HG02588 (cell line): ENCODE results near the gene SPTY2D1.

Experiments
- ATAC-seq: cut with Tn5 transposase; IDR thresholded peaks from one replicate; pipeline ENCODE4 v1.9.1; 2021; ENCODE audit warnings: mild to moderate bottlenecking, moderate library complexity; ENCODE audit not compliant: unreplicated experiment

Gene SPTY2D1

GRCh38 chr11:18566406-18566805 is 67.7 kb downstream of the SPTY2D1 start:
- no peak for ATAC-seq

GRCh38 chr11:18564149-18564548 is 70.0 kb downstream of the SPTY2D1 start:
- ATAC-seq, result no peak

GRCh38 chr11:18563090-18563730 is 70.9 kb downstream of the SPTY2D1 start:
- no peak for ATAC-seq
